Measurements from ENCODE around the gene PRKCA.
"Not testable (repeated sequence)": the region's sequence is repeated elsewhere in the genome, so short reads cannot be mapped to it uniquely, and the experiment has no call there.

PRKCA gene

DNA sequence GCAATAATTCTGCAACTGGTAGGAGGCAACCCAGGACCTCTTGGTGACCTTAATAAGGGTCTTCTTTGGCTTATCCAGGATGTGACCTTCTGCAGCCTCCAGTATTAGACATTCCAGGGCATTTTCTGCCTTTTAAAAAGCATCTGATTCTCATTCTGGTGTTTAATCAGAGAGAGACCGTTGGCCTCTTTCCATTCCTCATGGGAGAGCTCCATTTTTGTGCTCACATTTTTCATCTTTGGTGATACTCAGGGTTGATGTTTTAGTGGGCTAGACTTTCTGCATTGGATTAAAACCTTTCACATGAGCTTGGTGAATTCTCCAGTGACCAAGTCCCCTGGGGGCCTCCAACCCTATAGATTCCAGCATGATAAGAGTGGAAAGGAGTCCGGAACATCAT is 382.3 kb downstream of the PRKCA start:
- DNase-seq (ENCODE audit: low read depth), result no peak

DNA sequence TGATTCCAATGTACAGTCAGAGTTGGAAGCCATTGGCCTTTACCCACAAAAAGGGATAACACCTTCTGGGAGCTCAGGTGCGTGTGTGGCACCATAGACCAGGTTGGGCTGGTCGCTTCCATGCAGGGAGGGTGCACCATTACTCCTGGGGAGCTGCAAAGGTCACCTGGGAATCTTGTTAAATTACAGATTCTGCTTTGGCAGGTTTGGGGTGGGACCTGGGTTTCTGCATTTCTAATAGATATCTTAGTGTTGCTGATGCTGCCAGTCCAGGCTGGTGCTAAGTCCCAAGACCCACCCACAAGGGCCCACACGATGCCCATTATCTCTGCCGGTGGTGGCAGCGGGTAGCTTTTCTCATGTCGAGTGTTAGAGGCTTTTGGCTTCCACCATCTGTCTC is 384.2 kb downstream of the PRKCA start:
- DNase-seq (ENCODE audit: low read depth), result no peak

DNA sequence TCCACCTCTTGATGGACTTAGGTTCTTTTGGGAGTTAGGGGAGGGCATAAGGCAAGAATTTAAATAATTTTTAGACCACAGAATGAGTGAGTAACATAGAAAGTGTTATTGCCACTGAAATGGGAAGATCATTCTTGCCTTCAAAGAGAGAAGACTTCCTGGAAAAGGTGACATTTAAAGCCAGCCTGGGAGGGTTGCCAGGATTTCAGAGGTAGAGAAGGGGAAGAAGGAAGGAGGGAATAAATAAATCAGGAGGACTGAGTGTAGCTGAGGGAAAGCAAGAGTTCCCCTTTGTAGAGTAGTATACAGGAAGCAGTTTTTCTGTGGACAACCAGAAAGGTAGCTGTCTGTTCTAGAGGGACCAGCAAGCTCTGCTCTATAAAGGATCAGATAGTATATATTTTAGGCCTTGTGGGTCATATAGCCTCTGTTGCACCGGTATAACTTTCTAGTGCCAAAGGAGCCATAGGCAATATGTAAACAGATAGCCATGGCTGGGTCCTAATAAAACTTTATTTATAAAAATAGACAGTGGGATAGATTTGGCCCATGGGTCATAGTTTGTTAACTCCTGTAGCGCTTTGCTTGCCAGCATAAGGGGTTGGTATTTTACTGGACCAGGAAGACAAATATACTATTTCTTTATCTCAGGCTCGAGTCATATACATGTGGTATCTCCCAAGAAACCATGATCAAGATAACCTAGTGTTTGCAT is 385.3 kb downstream of the PRKCA start:
- DNase-seq (ENCODE audit: low read depth), result no peak

DNA sequence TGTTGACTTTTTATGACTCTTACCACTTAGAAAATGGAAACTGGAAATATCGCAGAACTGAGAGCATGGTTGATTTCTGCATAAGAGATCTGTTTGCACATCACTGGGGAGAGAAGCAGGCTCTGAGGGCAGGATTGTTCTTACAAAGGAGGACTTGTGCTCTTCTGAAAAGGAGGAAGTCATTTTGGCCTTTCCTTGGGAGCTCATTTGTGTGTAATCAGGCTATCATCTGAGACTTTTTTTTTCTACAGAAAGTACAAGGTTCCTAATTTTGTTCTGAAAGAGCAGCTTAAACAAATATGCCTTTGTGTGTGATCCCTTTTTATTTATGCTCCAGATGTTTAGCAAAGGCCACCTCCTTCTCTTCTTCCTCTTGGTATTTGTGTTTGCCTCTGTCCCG is 386.8 kb downstream of the PRKCA start:
- no peak for DNase-seq (ENCODE audit: low read depth)

DNA sequence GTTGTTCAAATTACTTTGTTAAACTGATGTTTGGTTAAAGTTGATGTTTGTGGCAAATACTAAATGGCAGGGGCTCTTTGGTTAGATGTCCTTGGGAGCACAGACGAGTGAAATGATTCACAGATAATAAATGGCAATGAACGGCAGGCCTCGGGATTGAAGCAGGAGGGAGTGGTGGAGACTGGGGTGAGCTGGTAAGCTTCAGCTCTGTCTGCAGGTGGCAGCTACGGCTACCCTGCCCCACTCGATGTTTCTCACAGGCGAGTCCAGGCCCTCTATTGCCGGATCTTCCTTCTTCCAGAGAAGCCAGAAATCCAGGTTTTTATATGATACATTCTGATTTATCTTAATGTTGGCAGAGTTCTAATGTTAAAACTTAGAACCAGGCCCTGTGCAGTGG is 387.8 kb downstream of the PRKCA start:
- DNase-seq (ENCODE audit: low read depth), result no peak

DNA sequence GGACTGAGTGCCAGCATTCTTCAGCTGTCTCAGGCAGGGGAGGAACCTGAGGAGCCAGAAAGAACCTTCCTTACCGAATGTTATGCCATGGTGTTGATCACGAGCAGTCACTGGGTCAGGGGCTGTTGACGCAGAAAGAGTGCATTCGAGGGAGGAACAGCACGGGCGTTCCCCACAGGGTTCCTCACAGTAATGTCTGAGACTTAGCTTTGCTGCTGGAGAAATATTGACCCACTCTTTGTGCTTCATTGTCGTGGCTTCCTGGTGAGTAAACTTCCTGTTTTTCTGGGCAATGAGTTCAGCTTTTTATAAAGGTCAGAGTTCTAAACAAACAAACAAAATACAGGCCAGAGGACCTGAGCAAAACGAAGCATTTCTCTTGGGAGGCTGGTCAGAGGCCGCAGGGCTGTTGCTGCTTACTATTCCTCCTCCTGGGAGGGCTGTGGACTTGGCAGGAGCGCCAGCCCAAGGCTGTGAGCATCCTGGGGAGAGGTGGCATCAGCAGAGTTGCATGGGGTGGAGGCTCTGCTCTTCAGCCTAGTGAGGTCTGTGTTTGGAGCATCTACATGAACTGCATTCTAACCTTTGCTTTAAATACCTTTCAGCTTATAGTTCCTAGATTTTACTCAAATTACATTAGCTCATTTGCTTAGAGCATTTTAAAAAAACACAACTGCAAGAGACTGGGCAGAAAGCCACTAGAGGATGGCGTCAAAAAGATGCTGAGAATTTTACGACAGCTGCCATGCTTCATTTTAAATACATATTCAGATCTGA is 389.4 kb downstream of the PRKCA start:
- DNase-seq (ENCODE audit: low read depth), result no peak

DNA sequence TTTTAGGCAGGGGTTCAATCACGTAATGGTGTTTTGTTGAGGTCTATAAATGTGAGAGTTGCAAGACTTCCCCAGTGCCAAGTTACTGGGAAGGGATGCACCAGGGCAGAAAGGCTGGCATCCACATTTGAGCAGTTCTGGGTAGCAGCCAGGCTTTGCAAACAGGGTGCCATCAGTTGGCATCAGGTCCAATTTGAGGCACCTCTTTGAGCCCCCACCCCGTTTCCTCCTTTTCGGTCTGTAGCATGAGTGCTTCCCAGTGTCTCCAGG is 389.9 kb downstream of the PRKCA start:
- DNase-seq (ENCODE audit: low read depth), result no peak

DNA sequence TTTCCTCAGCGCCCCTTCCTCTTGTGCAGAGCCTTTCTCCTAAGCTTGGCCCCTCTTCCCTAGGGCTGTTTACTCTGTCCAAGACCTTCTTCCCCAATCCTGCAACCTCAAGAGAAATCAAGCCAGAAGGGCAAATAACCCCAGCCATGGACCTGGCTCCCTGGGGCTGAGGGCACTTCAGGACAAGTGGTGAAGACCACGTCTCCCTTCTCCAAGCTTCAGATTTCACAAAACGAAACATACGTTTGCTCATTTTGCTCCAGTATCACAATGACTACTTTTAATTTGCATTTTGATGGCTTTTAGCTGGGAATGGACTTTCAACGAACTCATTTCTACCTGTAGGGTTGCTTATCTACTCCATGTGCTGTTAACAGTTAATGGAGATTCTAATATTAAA is 392.7 kb downstream of the PRKCA start:
- DNase-seq (ENCODE audit: low read depth), result no peak

DNA sequence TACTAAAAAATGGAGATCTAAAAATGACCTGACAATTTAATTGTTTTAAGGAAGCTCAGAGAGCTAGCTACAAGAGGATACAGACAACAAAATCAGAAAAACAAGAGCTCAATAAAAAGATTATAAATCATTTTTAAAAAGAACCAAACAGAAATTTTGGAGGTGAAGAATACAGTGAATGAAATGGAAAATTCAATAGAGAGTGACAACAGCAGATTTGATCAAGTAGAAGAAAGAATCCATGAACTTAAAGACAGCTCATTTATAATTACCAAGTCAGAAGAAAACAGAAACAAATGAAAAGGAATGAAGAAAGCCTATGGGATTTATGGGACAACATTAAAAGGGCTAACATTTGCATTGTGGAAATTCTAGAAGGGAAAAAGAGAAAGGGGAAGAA is 395.9 kb downstream of the PRKCA start:
- DNase-seq (ENCODE audit: low read depth), result no peak

DNA sequence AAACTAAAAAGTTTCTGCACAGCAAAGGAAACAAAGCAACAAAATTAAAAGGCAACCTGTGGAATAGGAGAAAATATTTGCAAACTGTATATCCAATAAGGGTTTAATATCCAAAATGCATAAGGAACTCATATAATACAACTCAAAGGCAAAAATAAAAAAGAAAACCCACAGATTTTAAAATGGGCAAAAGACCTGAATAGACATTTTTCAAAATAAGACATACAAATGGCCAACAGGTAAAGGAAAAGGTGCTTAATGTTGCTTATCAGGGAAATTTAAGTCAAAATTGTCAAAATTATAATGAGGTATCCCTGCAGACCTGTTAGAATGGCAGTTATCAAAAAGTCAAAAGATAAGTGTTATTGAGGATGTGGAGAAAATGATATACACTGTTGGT is 399.0 kb downstream of the PRKCA start:
- no peak for DNase-seq (ENCODE audit: low read depth)

DNA sequence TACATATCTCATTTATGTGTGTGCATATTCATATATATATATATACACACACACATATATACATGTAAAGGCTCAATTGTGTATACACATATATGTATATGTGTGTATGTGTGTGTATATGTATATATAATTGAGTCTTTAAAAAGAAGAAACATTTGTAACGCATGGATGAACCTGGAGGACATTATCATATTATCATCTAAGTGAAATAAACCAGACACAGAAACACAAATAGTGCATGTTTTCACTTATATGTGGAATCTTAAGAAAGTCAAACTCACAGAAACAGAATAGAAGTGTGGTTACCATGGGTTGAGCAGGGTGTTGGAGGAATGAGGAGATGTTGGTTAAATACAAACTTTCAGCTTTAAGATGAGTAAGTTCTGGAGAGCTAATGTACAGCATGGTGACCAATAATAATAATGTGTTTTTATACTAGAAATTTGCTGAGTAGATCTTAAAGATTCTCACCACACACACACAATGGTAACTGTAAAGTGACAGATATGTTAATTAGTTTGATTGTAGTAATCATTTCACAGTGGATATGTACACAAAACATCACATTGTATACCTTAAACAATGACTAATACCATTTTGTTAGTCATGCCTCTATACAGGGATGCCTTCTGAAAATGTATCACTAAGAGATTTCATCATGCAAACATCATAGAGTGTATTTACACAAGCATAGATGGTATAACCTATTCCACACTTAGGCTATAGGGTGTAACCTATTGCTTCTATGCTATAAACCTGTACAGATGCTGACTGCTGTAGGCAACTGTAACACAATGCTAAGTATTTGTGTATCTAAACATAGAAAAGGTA is 399.9 kb downstream of the PRKCA start:
- DNase-seq (ENCODE audit: low read depth), result no peak

DNA sequence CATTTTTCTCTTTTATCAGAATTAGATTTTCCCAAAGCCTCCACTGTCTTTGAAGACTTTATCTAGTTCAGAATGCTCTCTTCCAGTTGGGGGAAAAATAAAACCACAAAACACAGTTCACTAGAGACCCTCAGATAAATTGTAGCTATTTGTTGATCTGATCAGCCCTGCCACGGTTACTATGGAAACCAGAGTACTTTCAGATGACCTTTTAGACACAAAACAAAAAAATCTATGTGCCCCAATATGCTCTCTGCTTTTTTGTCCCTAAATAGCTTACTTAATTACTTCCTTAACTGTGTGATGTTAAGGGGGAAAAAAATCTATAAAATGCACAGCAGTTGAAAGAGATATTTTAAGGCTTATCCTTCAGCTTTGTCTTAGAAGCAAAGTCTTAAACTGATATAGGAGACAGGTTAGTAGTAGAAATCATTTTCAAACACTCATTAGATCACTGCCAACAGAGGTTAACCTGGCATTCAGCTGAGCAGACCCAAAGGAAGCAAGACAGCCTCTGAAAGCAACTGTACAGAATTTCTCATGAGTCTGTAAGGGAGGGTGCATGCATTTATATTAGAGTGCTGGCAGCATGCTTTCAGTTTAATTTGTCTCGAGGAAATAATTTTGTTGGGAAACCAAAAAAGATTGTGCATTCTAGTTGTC is 402.6 kb downstream of the PRKCA start:
- DNase-seq (ENCODE audit: low read depth), result no peak

DNA sequence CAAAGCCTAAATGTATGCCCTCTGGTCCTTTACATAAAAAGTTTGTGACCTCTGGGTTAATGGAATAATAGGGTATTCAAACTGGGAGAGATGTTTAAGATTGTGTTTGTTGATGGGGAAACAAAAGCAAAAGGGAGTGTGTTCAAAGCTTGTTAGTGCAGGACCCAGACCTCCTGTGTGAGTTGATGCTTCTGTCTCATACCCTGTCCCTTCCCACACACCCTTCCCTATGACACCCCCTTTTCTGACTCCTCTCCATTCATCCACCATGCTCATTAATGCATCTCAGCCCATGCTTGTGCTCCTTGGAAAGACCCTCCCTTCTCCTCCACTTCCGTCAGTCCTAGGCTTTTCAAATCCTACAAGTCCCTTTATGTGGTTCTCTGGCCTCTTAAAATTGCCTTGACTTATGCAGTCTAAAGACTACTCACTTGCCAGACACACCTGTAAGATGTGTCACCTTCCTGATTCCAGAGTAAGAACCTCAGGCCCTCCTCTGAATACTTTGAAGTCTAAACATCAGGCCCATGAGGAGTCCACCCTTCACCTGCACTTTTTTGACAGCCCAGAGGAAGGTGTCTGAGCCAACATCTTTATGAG is 404.5 kb downstream of the PRKCA start:
- no peak for DNase-seq (ENCODE audit: low read depth)

DNA sequence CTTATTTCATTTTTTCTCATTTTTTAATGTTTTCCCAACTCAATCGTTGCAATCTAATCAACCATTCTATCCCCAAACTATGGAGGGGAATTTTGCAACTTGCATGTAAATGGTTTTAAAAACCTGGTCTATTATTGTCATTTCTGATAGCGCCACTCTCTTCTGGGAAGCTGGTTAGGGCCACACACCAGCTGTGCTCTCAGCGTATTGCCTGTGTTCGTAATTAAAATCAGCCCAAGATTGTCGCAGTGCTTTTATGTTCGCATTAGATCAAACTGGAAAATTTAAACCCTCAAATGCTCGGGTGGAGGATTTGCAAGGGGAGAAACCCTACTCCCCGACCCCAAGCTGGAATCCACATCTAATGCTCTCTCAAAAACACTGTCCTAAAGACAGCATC is 409.0 kb downstream of the PRKCA start:
- DNase-seq (ENCODE audit: low read depth), result no peak

DNA sequence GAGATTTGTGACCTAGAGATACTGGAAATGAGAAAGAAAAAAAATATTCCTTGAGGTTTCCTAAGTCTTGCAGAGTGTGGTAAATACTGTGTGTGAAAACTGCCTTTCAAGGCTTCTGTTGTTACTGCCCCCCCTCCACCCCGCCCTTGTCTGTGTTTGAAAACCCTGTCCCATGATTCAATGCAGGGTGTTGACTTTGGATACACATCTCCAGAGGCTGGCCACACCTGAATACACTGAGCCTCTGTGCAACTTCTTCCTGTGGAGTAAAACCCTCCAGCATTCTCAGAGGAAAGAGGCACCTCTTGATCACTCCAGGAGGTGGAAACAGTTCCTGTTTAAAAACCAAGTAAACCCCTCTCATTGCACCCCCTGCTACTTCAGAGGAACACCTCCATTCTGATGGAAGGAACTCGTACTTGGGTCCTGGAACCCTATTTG is 409.5 kb downstream of the PRKCA start:
- no peak for DNase-seq (ENCODE audit: low read depth)

DNA sequence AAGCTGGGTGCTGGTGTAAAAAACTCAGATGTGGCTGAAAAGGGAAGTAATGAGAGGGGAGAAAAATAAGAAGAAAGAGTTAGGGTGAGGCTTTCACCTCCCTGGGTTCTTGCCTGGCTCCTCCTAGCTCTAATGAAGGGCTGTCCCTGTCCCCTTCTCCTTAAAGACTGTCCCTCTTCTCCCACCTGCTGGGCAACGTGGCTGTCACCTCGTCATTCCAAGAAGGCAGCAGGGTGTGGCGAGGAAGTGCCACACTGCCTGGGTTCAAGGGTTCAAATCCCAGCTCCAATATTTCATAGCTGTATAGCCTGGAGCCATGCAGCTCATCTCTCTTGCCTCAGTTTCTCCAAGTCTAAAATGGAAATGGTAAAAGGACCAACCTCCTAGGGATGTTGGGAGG is 410.0 kb downstream of the PRKCA start:
- DNase-seq (ENCODE audit: low read depth), result no peak

DNA sequence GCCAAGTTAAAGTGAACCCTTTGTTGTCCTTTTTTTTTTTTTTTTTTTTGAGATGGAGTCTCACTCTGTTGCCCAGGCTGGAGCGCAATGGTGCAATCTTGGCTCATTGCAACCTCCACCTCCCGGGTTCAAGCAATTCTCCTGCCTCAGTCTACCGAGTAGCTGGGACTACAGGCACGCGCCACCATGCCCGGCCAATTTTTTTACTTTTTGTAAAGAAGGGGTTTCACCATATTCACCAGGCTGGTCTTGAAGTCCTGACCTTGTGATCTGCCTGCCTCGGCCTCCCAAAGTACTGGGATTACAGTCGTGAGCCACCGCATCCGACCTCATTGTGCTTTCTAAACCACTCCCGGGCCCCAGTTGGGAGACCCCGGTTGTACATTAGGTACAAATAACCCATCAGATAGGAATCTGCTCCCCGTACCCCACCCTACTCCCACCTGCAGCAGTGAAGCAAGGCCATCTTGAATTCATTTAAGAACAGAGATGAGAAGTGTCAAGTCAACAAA is 410.7 kb downstream of the PRKCA start:
- DNase-seq (ENCODE audit: low read depth), result not testable (repeated sequence)

DNA sequence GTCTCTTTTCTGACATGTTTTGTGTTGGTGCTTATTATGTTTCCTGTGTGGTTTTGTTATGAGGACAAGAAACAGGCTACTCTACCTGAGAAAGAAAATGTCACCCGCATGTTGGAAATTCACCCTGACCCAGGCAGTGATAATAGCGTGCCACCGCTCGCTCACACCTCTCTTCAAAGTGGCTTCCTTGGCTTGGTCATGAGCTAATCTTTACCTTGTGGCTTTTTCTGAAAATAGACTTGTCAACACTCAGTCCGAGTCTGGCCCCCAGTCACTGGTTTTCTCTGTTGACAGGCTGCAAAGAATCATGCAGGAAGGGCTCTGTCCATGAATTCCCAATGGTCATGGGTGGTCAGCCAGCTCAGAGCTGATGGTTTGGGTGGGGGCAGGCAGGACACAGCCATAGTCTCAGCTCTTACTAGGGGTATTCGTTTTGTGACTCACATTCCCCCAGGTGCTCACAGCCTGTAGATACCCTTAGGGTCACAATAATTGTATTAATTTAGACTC is 411.2 kb downstream of the PRKCA start:
- DNase-seq (ENCODE audit: low read depth), result no peak

DNA sequence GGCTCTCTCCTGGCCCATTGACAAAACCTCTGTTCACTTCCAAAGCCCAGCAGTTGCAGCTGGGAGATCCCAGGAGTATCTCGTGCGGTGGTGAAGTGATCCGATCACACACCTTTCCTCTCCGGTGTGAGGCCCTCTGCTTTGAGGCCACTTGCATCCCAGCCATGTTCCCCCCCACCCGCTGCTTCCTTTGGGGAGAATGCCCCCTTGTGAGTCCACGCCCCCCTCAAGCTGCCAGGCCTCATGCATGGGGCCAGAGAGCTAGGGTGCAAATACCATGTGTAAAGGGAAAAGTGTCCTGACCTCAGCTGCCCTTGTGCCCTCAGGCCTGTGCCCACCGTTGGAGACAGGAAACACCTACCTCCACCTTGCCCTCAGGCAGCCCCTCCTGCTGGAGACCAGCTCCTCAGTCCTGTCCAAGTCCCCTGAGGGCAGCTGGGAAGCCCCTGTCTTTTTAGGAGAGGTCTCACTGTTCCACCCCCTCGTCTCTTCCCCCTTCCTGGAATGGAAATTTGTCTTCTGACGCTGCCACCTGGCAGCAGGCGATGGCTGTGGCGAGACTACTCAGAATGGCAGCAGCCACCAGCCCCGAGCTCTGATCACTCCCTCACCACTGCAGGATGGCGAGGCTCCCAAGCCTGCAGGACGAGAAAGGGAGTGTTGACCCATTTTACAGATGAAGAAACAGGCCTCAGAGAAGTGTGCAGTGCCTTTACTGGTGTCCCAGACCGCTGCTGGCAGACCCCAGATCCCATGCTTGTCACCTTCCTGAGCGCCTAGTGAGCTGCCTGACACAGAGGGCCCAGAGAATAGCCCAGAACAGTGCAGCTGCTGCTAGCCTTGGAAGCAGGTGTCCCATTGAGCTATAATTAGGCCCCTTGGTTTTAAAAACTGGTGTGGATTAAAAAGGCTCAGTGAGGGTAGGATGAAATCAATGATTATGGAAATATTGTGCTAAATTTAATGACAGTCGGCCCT is 411.9 kb downstream of the PRKCA start:
- DNase-seq (ENCODE audit: low read depth), result no peak

DNA sequence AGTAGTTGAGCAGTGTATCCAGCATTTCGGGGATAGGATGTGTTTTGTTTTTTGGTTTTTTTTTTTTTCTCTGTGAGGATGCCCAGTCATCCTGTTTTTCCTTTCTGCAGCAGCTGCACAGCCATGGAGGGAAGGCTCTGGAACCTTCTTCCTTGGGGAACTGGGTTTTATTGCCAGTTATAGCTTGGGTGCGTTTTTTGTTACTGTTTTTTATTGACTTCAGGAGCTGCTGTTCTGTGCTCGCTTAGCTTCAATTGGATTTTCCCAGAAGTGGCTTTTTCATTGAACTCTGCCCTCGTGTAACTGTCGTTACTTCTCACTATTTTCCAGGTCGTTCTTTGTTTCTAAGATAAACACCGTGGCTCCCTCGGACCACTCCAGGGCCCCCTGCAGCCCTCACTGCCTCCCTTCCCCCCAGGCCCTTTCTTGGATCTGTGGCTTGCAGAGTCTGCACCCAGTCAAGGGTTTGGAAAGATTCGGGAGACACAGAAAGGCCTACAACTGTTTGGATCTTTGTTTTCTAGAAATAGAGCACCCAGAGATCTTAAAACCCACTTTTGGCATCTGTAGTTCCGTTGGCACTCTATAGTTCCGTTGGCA is 412.8 kb downstream of the PRKCA start:
- no peak for DNase-seq (ENCODE audit: low read depth)

Data from GM04504 (cell line).